ENCODE data around the gene SPATA2L.

DNA sequence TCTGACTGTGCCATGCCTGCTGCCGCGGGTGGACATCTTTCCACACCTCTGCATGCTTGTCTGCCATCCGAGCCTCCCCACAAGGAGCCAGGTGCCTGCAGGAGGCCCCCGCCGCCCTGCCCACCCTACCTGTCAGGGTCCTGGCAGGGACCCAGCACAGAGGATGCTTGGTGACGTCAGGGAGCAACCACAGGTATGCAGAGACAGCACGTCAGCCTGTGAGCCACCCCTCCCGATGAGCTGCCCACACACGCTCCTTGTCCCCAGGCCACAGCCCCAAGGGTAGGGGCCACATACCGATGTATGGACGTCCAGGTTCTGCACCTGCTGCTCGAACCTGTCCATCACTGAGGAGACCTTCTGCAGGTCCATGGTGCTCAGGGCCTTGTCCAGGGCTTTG lies 54.6 kb downstream of the SPATA2L start:
- no peak for TF ChIP-seq CTCF (IDR thresholded peaks at IDR 0.05)
- no peak for TF ChIP-seq EZH2 (IDR thresholded peaks at IDR 0.05)
